GM10847 (cell line): ENCODE results near the gene ZBTB7B.

Source experiments
- POLR2A ChIP-seq: IDR thresholded peaks from 2 replicates; pipeline ENCODE4 v1.6.1; 2011; ENCODE audit not compliant: insufficient read length; ENCODE audit errors: extremely low read depth

ZBTB7B gene

DNA sequence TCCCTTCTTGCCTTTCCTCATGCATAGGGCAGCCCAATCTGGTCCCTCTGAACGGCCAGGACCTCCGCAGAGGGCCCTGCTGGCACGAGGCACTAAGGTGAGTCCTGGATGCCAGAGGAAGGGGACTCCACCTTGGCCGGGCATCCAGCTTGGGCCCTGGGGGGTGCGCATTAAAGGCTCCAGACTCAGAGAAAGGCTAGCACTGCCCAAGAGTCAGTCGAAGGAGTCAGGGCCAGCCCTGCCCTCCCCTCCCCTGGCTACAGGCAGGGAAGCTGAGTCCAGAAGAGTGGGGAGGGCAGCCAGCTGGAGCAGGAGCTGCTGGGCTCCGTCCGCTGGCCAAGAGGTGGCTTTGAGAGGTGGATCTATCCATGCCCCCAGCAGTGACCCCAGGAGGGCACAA, 58.1 kb downstream of the ZBTB7B start:
- TF ChIP-seq POLR2A = no peak

DNA sequence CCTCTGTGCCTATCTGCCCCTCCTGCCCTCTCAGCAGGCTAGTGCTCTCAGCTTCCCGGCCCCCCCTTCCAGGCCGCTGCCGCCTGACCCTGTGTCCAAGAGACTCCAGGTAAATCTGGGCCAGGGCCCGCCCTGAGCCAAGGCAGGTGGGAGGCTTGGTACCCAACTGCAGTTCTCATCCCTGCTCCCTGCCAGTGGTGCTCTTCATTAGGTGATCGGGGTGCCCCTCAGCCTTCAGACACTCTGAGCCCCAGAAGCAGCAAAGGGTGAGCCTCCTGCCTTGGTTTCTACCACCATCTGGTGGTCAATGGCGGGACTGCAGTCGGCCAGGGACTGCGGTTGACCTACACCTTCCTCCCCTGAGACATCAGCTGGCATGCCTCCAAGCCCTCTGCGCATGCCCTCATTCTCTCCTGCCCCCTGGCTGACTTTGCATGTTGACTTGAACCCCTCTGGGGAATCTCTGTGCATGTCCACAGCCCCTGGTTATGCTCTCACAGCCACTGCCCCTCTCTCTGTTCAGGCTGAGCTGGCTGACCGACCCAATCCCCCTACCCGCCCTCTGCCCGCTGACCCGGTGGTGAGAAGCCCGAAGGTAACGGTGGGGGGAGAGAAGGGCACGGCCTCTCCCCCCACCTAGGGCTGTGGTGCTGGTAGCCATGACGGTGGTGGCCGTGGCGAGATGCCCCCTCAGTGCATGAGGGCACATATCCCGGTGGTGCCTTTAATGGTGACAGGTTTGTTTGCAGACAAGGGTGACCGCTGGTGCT, 59.0 kb downstream of the ZBTB7B start:
- no peak for TF ChIP-seq POLR2A

DNA sequence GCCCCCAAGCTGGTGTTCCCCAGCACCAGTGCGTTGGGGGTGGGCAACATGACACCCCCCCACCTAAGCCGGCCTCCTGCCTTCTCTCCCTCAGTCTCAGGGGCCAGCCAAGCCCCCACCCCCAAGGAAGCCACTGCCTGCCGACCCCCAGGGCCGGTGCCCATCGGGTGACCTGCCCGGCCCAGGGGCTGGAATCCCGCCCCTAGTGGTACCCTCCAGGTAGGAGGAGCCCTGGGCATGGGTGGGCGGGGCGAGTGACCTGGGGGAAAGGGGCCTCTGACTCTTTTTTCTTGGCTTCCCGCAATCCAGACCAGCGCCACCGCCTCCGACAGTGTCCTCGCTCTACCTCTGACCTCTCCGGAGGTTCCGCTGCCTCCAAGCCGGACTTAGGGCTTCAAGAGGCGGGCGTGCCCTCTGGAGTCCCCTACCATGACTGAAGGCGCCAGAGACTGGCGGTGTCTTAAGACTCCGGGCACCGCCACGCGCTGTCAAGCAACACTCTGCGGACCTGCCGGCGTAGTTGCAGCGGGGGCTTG, 59.6 kb downstream of the ZBTB7B start:
- no peak for TF ChIP-seq POLR2A

DNA sequence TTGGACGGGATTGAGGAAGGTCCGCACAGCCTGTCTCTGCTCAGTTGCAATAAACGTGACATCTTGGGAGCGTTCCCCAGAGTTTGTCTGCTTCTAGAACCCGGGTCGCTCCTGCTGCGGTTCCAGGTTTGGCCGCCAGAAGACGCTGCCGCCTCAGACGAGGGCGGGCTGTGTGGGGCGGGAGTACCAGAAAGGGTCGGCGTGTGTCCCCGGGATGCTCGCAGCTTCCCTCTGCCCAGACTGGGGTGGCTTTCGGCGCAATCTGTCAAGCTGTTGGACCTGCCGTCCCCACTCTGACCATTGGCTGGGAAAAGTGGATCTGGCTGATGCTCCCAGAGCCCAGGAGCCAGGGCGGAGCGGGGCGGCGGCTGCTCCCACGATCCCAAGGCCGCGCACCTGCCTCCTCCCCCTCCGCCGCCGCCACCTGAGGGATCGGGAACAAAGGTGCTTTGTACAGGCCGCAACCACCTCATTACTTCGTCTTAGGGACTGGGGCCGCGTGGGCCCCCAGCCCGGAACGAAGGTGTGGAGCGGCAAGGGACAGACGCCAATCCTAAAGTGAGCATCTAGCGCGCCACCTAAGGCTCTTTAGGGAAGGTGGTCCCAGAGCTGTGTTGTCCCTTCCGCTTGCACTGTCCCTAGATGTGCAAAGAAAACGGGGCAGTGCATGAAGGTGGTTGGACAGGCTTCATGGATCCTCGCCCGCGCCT, 60.3 kb downstream of the ZBTB7B start:
- TF ChIP-seq POLR2A = no peak

DNA sequence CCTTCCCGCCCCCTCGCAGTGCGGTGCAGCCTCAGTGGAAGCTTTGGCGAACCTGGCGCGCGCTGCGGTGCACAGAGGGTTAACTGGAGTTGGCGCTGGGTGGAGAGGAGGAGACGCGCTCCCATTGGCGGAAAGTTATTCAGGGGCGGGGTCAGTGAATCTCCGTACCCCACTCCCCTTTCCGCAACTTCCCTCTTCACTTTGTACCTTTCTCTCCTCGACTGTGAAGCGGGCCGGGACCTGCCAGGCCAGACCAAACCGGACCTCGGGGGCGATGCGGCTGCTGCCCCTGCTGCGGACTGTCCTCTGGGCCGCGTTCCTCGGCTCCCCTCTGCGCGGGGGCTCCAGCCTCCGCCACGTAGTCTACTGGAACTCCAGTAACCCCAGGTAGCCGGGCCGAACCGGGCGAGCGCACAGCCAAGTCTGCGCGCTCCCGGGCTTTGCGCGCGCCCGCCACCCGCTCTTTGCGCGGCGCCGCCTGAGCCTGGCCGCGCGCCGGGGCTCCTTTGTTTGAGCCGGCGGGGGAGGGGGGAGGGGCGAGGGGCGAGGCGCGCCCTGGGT, 61.0 kb downstream of the ZBTB7B start, which contains the start of gene EFNA4:
EFNA4 (plus strand) TSS at position 191 of the 561 bp plus-strand sequence; CDS start at position 275, 84 bp downstream.
- TF ChIP-seq POLR2A = peak; percentile 62

DNA sequence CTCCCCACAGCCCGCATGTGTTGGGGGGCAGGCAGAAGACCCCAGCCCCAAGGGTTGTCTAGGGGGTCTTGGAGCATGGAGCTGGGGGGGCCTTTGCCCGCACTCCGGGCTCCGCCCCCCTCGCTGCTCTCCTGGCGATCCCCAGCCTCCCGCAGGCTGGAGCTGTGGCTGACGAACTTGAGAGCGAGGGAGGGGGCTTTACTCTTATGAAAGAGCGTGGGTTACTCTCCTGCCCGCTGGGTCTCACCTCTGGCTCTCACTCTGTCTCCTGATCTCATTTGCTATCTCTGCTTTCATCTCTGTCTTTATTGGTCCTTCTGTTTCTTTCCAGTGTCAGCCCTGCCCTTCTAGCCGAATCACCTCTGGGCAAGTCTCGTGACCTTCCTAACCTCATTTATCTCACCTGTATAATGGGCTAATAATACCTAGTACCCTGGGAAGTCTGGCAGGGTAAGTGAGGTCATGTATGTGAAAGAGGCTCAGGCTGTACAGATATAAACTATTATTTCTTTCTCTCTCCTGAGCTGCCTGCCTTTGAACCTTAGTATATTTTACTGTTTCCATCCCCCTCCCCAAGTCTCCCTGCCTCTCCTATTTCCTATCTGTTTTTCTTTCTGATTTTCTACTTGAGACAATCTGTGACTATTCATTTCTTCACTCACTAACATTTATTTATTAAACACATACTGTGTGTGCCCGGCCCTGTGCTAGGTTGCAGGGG, 61.7 kb downstream of the ZBTB7B start:
- TF ChIP-seq POLR2A = no peak

DNA sequence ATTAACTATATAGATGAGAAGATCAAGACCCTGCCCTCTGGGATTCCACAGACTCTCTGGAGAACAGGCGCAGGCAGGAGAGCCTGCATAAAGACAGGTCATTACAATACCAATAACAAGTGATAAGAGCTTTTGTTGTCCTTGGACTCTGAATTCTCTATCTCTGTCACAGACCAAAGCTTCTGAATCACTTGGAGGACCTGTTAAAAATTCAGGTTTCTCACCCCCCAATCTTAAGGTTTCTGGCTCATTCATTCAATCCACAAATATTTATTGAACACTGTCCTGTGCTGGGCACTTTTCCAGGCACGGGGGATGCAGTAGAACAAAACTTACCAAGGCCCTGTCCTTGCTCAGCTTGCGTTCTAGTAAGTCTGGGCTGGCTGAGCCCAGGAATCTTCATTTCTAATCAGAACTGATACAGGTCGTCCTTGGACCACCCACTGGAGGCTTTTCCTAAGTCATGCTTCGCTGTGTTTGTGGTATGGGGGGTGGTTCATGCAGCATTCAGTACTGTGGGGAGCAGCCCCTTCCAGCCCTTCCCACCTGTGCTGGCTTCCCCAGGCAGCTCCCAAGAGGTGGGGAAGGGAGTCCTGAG, 62.3 kb downstream of the ZBTB7B start:
- no peak for TF ChIP-seq POLR2A

DNA sequence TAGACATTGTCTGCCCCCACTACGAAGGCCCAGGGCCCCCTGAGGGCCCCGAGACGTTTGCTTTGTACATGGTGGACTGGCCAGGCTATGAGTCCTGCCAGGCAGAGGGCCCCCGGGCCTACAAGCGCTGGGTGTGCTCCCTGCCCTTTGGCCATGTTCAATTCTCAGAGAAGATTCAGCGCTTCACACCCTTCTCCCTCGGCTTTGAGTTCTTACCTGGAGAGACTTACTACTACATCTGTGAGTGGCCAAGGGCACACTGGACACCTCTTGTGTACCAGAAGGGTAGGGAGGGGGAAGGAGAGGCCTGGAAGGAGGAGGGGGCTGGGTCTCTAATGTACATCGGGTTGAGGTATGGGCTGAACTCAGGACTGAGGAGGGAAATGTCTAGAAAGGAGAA, 64.2 kb downstream of the ZBTB7B start:
- no peak for TF ChIP-seq POLR2A
